ENCODE measurements around the gene ZZZ3. TPM values are rescaled to one million over a fixed set of nuclear protein-coding genes. Genes with fewer than 3 reads are reported as not detected.

ZZZ3 gene
- polyA plus RNA-seq, 1 of the 3 experiments (the other 2 are of a cell fraction), result 14.2 TPM

- no peaks in the 10 kb centered on the region for H3K9me2 ChIP-seq
- TF ChIP-seq GATA2 (CRISPR knock-in tag; IDR thresholded peaks at IDR 0.05), result no peak
- TF ChIP-seq NFIC (IDR thresholded peaks at IDR 0.05; ENCODE audit: borderline replicate concordance), result no peak
- no peak for TF ChIP-seq NRF1 (IDR thresholded peaks at IDR 0.05; ENCODE audit: low read depth, low read length)
- no peak for TF ChIP-seq MEF2A (IDR thresholded peaks at IDR 0.05; ENCODE audit: borderline replicate concordance, low read depth)
- TF ChIP-seq YY1 (IDR thresholded peaks at IDR 0.05; ENCODE audit: low read depth), result no peak
- TF ChIP-seq TEAD4 (IDR thresholded peaks at IDR 0.05; ENCODE audit: borderline replicate concordance, insufficient read depth), result no peak
- no peak for TF ChIP-seq MAX (IDR thresholded peaks at IDR 0.05; ENCODE audit: low read depth)
- TF ChIP-seq TAF1 (IDR thresholded peaks at IDR 0.05; ENCODE audit: borderline replicate concordance, low read depth, low read length), result no peak
- TF ChIP-seq TCF12 (IDR thresholded peaks at IDR 0.05), result no peak
- TF ChIP-seq CHD2 (IDR thresholded peaks at IDR 0.05; ENCODE audit: low read length, partially characterized antibody), result no peak
- no peak for TF ChIP-seq CTCF (IDR thresholded peaks at IDR 0.05)
- TF ChIP-seq ZBTB33 (IDR thresholded peaks at IDR 0.05; ENCODE audit: borderline replicate concordance, low read depth), result no peak
- TF ChIP-seq USF1 (IDR thresholded peaks at IDR 0.05; ENCODE audit: borderline replicate concordance, low read depth), result no peak
- TF ChIP-seq REST (IDR thresholded peaks at IDR 0.05; ENCODE audit: low read depth, low read length), result no peak
- TF ChIP-seq GABPA (IDR thresholded peaks at IDR 0.05; ENCODE audit: low read depth), result no peak
- no peak for TF ChIP-seq RFX5 (IDR thresholded peaks at IDR 0.05; ENCODE audit: low read length)
- no peak for TF ChIP-seq FOXM1 (IDR thresholded peaks at IDR 0.05; ENCODE audit: low read depth)
- TF ChIP-seq IRF3 (IDR thresholded peaks at IDR 0.05; ENCODE audit: low read depth, low read length), result no peak
- TF ChIP-seq FOSL2 (IDR thresholded peaks at IDR 0.05; ENCODE audit: borderline replicate concordance, low read depth), result no peak
- no peak overlapping the region for H3K27ac ChIP-seq (ENCODE audit: low read depth in 2 of 2, low read length in 1 of 2)
- WGBS (ENCODE audit: low lambda C conversion rate), result over 99% methylated on average over 15 of the region's 33 CpGs
- H4K20me1 ChIP-seq (ENCODE audit: insufficient read depth), result no peaks in the 10 kb centered on the region
- ChIA-PET POLR2A (no interaction called here), CTCF (interaction anchor here (1.0 to 1.8 kb wide), 2 partner anchors 26 to 427 kb away, joined by 3 read pairs; no protein-coding TSS in a partner anchor)
- peaks cover 0 to 8% of the 10 kb centered on the region in 2 experiments for H3K36me3 ChIP-seq (replicated peaks in 1 of 2; ENCODE audit: control insufficient read depth in 1 of 2, insufficient read depth in 2 of 2, low read length in 1 of 2)
- no peak overlapping the region for H3K9ac ChIP-seq
- no peak overlapping the region for H3K4me3 ChIP-seq (ENCODE audit: low read depth in 2 of 2, low read length in 1 of 2)
- H3K9me3 ChIP-seq, result no peaks in the 10 kb centered on the region
- peaks cover 0 to 6% of the 10 kb centered on the region in 2 experiments; a peak in 3 of 4 replicates for H3K4me1 ChIP-seq (ENCODE audit: control insufficient read depth in 1 of 2, insufficient read depth in 2 of 2, low read depth in 1 of 2, low read length in 1 of 2)
- peaks cover 5% of the 10 kb centered on the region for H3K79me2 ChIP-seq (ENCODE audit: insufficient read depth)
- DNase-seq, result no peak
- H2AFZ ChIP-seq (ENCODE audit: low read depth), result no peak overlapping the region
- H3F3A ChIP-seq (replicated peaks; ENCODE audit: insufficient read depth), result peaks cover 13% of the 10 kb centered on the region
- H3K4me2 ChIP-seq, result no peak overlapping the region
- H3K27me3 ChIP-seq (ENCODE audit: insufficient read depth), result no peaks in the 10 kb centered on the region
These were observed 4.5 kb upstream of the ZZZ3 start for GRCh38 chr1:77686796-77687518.

Data from SK-N-SH (cell line).